Stimulated activated CD8-positive, alpha-beta memory T cell treated with anti-CD3 and anti-CD28 coated beads, Interleukin-15, amount 100 ng/mL, for 24 hours (primary cell): Measurements from ENCODE around the gene CCDC192.
"Not testable (repeated sequence)": the region's sequence is repeated elsewhere in the genome, so short reads cannot be mapped to it uniquely, and the experiment has no call there.

Source experiments
- DNase-seq: peaks from one replicate; pipeline ENCODE4 v3.0.0-alpha.2; 2020; ENCODE audit warnings: low read depth

CCDC192 gene

DNA sequence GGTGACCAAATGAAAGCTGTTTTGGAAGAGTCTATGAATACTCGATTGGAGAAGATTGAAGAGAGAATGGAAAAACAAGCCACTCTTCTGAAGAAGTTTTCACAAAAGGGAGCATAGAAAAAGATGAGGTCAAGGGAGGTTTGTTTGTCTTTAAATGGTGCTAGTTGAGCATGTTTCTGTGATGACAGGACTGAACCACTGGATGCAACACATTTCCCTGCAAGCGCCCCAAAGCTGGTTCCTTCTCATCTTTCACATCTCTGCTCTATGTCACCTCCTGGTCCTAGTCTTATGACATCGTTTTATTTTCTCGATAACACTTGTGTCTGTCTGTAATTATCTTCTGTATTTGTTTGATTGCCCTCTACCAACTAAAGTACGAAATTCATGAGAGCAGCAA, 3.8 kb upstream of the CCDC192 start:
- DNase-seq: no peak

DNA sequence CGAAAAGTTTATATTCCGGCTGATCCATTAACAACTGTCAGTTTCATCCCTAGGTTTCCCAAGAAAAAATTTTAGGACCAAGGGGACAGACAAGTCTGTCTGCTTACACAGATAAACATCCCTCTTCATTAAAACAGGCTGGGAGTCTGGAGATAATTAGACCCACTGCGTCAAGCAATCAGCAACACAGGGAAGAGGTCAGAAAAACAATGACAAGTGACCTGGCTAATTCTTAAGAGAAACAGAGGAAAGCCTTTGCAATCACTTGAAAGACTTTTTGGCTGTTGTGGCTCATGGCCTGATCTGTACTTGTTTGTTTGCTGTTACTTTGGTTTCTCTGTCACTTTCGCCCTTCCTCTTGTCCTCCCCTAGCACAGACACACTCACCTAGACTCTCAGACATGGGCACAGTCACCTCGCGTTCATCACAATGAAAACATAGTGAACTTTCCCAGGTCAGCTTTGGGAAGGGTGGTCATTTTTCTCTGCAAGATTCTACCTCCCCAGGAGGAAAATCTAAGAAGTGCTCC, 2.9 kb upstream of the CCDC192 start:
- no peak for DNase-seq

GRCh38 chr5:127702434-127702833, 757 bp upstream of the CCDC192 start:
- no peak for DNase-seq

- DNase-seq: no peak
These were observed 2.1 kb downstream of the CCDC192 start for GRCh38 chr5:127705120-127705892.

GRCh38 chr5:127706691-127707090, 3.5 kb downstream of the CCDC192 start:
- DNase-seq: no peak

GRCh38 chr5:127707209-127707608, 4.0 kb downstream of the CCDC192 start:
- no peak for DNase-seq

GRCh38 chr5:127713083-127713482, 9.9 kb downstream of the CCDC192 start:
- not testable (repeated sequence) for DNase-seq

DNA sequence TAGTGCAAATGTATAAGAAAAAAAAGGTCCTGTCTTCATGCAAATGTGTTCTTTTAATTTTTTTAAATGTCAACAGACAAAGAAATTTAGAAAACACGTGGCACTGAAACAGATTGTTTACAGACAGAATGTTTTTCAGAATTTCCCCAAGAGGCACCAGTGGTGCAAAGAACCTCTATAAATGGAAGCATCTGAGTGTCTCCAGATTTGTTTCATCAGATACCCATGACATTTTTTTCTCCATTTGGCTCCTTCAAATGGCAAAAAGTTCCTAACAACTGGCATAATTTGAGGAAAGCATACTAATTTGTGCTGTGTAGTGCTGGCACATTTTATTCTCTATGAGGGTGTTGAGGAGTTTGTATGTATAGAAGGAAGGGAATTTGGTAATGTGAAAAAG, 15.0 kb downstream of the CCDC192 start:
- DNase-seq: no peak

- no peak for DNase-seq
These were observed 20.4 kb downstream of the CCDC192 start for GRCh38 chr5:127723571-127723970.

GRCh38 chr5:127725673-127726072, 22.5 kb downstream of the CCDC192 start:
- DNase-seq: no peak

- no peak for DNase-seq
These were observed 29.8 kb downstream of the CCDC192 start for GRCh38 chr5:127732963-127733362.

DNA sequence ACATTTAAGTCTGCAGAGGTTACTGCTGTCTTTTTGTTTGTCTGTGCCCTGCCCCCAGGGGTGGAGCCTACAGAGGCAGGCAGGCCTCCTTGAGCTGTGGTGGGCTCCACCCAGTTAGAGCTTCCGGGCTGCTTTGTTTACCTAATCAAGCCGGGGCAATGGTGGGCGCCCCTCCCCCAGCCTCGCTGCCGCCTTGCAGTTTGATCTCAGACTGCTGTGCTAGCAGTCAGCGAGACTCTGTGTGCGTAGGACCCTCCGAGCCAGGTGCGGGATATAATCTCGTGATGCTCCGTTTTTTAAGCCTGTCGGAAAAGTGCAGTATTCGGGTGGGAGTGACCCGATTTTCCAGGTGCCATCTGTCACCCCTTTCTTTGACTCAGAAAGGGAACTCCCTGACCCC, 36.2 kb downstream of the CCDC192 start:
- DNase-seq: not testable (repeated sequence)

GRCh38 chr5:127739807-127740384, 36.7 kb downstream of the CCDC192 start:
- DNase-seq: no peak

DNA sequence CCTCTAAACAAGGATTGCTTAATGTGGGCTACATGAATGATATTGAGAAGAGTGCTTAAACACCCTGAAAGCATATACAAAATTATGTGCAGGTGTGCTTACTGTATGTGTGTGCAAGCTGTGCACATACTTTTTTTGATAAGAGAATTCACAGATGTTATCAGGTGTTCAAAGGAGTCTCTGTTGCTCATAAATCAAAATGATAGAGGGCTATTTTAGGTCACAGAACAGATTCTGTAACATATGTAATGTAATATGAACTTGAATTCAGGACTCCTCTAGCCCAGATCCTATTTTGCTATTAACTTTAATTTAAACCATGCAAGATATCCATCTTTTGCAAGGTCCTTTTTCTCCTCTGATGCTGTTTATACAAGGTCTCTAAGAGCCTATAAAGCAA, 38.2 kb downstream of the CCDC192 start:
- no peak for DNase-seq

DNA sequence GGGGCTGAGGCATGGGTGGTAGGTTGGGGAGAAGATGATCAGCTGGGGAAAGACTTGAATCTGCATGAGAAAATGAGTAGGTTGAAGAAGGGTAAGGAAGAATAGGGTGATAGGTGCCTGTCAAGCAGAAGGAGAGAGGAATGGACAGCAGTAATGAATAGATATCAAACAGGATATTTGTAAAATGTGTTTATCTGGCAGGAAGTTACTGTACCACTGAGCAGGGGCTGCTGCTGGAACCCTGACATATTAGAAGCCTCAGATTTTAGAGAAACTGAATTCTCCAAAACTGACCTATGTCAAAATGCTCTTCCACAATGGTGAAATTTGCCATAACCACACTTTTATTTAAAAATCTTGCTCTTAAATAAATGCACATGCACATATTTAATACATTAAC, 41.0 kb downstream of the CCDC192 start:
- DNase-seq: no peak

GRCh38 chr5:127746756-127747155, 43.6 kb downstream of the CCDC192 start:
- DNase-seq: no peak

DNA sequence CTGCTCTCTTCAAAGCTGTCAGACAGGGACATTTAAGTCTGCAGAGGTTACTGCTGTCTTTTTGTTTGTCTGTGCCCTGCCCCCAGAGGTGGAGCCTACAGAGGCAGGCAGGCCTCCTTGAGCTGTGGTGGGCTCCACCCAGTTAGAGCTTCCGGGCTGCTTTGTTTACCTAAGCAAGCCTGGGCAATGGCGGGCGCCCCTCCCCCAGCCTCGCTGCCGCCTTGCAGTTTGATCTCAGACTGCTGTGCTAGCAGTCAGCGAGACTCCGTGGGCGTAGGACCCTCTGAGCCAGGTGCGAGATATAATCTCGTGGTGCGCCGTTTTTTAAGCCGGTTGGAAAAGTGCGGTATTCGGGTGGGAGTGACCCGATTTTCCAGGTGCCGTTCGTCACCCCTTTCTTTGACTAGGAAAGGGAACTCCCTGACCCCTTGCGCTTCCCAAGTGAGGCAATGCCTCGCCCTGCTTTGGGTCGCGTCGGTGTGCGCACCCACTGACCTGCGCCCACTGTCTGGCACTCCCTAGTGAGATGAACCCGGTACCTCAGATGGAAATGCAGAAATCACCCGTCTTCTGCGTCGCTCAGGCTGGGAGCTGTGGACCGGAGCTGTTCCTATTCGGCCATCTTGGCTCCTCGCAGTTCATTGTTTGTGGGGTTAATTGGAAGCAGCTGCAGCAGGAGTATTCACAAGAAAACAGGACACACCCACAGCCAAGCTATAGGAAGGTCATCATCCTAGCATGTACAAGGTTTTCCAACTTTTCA, 49.5 kb downstream of the CCDC192 start:
- not testable (repeated sequence) for DNase-seq

DNA sequence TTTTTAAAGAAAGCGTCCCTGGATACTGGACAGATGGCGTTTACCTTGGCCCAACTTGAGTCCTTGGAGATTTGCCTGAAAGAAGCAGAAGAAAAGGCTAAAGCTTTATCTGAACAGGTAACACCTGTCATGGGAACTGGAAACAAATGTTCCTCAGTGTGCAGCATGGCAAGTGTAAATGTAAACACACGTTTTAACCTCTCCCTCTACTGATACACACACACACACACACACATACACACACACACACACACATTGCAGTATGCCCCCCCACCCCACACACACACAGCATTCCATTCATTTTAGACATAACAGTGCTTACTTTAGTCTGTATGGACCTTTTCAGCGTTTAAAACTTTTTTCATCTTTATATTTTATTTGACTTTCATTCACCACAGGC, 51.1 kb downstream of the CCDC192 start:
- no peak for DNase-seq

DNA sequence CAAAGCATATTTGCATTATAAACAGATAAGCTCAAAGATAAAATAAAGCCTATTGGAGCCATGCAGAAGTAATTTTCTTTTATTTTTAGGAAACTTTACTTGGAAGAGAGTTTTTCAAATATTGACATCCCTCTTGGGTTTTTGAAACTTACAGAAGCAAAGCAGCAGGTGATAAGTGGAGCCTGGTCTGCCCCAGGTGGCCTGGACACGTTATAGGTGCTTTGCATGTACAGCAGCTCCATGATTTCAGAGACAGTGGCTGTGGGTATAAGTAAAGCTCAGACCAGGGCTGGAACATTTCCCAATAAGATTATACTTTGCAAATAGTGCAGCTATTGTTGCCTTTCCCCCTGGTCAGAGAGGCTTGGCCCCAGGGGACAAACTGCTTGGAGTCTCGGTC, 51.5 kb downstream of the CCDC192 start:
- no peak for DNase-seq

DNA sequence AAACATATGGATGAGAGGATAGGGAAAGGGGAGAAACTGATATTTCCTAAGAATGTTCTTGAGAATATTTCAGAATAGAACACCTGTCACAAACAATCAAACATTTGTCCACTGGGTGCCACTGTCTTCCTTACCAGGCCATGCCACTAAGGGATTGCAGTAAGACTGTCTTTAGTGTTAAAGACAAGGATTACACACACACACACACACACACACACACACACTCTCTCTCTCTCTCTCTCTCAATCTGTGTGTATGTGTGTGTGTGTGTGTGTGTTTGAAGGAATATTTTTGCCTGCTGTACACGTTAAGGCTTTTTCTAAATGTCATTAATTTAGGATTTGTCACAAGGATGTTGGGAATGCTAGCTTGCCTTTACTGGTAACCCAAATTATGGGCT, 54.4 kb downstream of the CCDC192 start:
- no peak for DNase-seq

DNA sequence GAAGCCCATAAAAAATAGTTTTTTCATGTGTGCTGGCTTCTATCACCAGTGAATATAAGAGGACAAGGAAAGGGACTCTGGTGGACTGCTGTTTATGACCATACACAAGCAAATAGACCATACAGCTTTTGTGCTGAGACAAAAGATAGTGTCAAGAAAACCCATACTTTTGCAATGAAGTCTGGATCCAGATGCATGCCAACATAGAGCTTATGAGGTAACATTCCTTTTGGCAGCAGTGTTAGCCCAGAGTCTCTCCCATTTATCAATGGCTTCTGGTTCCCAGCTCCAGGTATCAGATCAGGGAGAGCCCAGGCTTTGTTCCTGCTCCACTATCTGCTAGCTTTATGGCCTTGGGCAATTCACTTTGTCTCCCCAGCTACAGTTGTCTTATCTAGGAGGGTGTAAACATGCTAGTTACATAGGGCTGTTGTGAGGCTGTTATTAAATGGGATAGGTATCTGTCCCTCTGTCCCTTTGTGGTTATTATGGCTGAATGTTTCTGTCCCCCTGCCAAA, 55.6 kb downstream of the CCDC192 start:
- DNase-seq: no peak

DNA sequence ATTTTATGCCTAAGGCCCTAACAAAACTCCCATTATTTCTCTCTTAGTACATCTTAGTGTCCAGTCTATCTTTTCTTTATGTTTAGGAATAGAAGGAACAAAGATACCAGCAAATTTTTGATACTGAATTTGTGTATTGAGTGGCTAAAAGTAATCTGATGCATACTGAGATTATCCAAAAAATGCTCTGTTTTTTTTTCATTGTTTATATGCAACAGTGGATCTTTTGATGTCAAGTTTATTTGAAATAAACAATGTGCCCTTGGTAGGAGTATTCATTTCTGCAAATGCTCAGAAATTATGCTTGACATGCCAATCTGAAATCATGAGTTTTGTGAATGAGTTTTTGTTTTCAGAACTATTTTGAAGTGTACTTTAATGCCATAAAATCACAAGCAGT, 58.7 kb downstream of the CCDC192 start:
- DNase-seq: no peak

DNA sequence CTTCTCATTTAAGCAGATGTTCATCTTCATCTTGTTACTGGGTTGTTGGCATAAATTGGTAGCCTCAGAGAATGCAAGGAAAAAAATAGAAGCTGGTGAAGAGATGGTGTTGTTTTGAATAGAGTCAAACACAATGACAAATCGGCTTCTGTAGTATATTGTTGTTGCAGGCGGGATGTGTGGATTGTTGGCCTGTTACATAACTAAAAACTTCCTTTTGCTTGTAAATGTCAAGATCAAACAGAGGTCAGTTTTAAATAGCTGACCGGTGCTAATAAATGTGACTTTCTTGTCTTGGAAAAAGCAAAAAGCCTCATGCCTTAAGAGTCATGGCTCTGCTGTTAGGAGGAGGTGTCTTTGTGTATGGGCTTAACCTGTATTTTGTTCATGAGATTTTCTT, 59.2 kb downstream of the CCDC192 start:
- DNase-seq: no peak
